CD4-positive, alpha-beta T cell treated with Interleukin-15 for 1 hour (primary cell): ENCODE data around the gene FHOD1.

ENCODE experiments used
- DNase-seq: peaks from one replicate; pipeline ENCODE4 v3.0.0-alpha.2; 2020

Gene FHOD1

GRCh38 chr16:67248401-67249177 is 1.3 kb upstream of the FHOD1 start, which contains the start of gene SLC9A5:
Gene SLC9A5, plus strand, starts transcription at chr16:67248979. Its CDS starts 36 bp downstream, at chr16:67249015.
- no peak for DNase-seq

- no peak for DNase-seq
These were observed 756 bp upstream of the FHOD1 start for GRCh38 chr16:67248073-67248400.

- DNase-seq: no peak
These were observed 507 bp downstream of the FHOD1 start for GRCh38 chr16:67246756-67247191.

- peak; percentile 51 for DNase-seq
These were observed 1.1 kb downstream of the FHOD1 start for GRCh38 chr16:67246081-67246755.

- no peak for DNase-seq
These were observed 1.6 kb downstream of the FHOD1 start for GRCh38 chr16:67245674-67246080.

GRCh38 chr16:67245186-67245585 is 2.1 kb downstream of the FHOD1 start:
- DNase-seq: no peak

GRCh38 chr16:67244387-67245185 is 2.7 kb downstream of the FHOD1 start:
- peak; percentile 88 for DNase-seq

- DNase-seq: no peak
These were observed 3.8 kb downstream of the FHOD1 start for GRCh38 chr16:67243481-67243880.

GRCh38 chr16:67242138-67242730 is 5.0 kb downstream of the FHOD1 start:
- DNase-seq: no peak

GRCh38 chr16:67241008-67241900 is 6.0 kb downstream of the FHOD1 start:
- DNase-seq: no peak

- DNase-seq: no peak
These were observed 6.8 kb downstream of the FHOD1 start for GRCh38 chr16:67240506-67240905.

GRCh38 chr16:67238806-67239470 is 8.3 kb downstream of the FHOD1 start:
- DNase-seq: no peak

- DNase-seq: no peak
These were observed 9.1 kb downstream of the FHOD1 start for GRCh38 chr16:67238278-67238575.

GRCh38 chr16:67237396-67238277 is 9.6 kb downstream of the FHOD1 start:
- no peak for DNase-seq

GRCh38 chr16:67236563-67237395 is 10.5 kb downstream of the FHOD1 start:
- DNase-seq: peak; percentile 72

GRCh38 chr16:67235816-67236562 is 11.3 kb downstream of the FHOD1 start:
- DNase-seq: peak; percentile 37

- DNase-seq: no peak
These were observed 13.1 kb downstream of the FHOD1 start for GRCh38 chr16:67234180-67234597.

- DNase-seq: no peak
These were observed 13.7 kb downstream of the FHOD1 start for GRCh38 chr16:67233596-67233995.
